Upper lobe of left lung (tissue), 6 donors: ENCODE data around the gene KCNF1. TPM values are rescaled to one million over a fixed set of nuclear protein-coding genes. Genes with fewer than 3 reads are reported as not detected.
A peak's percentile ranks its signal among the peaks of the same experiment; 100 is the strongest.

Source experiments
- ATAC-seq, 2 donors: fragments of 200-7000 bp; cut with Tn5 transposase; one replicate each; pipeline ENCODE4 v1.9.1; 2022; ENCODE audit warnings: mild to moderate bottlenecking in 2 of 2, moderate library complexity in 2 of 2; ENCODE audit not compliant: low FRiP score in 2 of 2
- DNase-seq, 2 donors: peaks; one replicate each; pipeline ENCODE4 v3.0.0-alpha.2; 2019 to 2020
- H3K27ac ChIP-seq, 4 donors: fragments of 200-600 bp; sonication (generic); one replicate each; pipeline ENCODE4 v1.5.1; 2016 to 2019
- H3K27me3 ChIP-seq, 4 donors: fragments of 200-600 bp; sonication (generic); one replicate each; pipeline ENCODE4 v1.5.1; 2017 to 2019
- H3K36me3 ChIP-seq, 4 donors: fragments of 200-600 bp; sonication (generic); one replicate each; pipeline ENCODE4 v1.5.1; 2016 to 2019
- H3K4me1 ChIP-seq, 4 donors: fragments of 200-600 bp; sonication (generic); one replicate each; pipeline ENCODE4 v1.5.1; 2018 to 2019
- H3K4me3 ChIP-seq, 4 donors: fragments of 200-600 bp; sonication (generic); one replicate each; pipeline ENCODE4 v1.5.1; 2017 to 2019; ENCODE audit warnings: mild to moderate bottlenecking in 2 of 4, moderate library complexity in 1 of 4
- H3K9me3 ChIP-seq, 4 donors: fragments of 200-600 bp; sonication (generic); one replicate each; pipeline ENCODE4 v1.5.1; 2018 to 2019
- EP300 ChIP-seq, 4 donors: sonication (generic); formaldehyde crosslinking; IDR thresholded peaks; one replicate each; pipeline ENCODE4 v1.5.1; 2017; ENCODE audit warnings: antibody characterized with exemption in 4 of 4, control low read depth in 2 of 4
- POLR2A ChIP-seq, 4 donors: fragments of 450-650 bp; IDR thresholded peaks; one replicate each; pipeline ENCODE4 v1.5.1; 2016 to 2017; ENCODE audit warnings: antibody characterized with exemption in 4 of 4, mild to moderate bottlenecking in 2 of 4
- POLR2AphosphoS5 ChIP-seq, 2 donors: sonication (generic); formaldehyde crosslinking; IDR thresholded peaks; one replicate each; pipeline ENCODE4 v1.5.1; 2017; ENCODE audit warnings: antibody characterized with exemption in 2 of 2
- WGBS, 2 donors: methylation state at CpG; one replicate each; pipeline ENCODE4 v1.1.5; 2017 to 2018; 5-methylcytosine and 5-hydroxymethylcytosine counted together
- total RNA-seq, 6 donors: library from RNA; depleted of rRNA in 4 of 6; stranded (reverse); fragments of >200 nt in 4 of 6; gene quantifications; one replicate each; pipeline versions ENCODE4 v1.1.0 to v1.2.1, GENCODE V29; 2016 to 2021
- TF ChIP-seq, protein P1 (sequence below), 6 experiments: fragments of 450-650 bp in 4 of 6; fragments of 200-600 bp in 2 of 6; sonication (generic) in 2 of 6; IDR thresholded peaks; one replicate each; pipeline ENCODE4 v1.5.1; 2016 to 2019; ENCODE audit warnings: antibody characterized with exemption in 6 of 6
- donor health status: DM: no; HTN: no; CAD: no; lungs with moderate emphysema.
- donor health status: DM: no; HTN: yes; CAD: no; lungs with severe emphysema.

The KCNF1 gene
- total RNA-seq, 6 donors from 2014 or later, result 0.15 to 1.1 TPM; not detected in 4

DNA sequence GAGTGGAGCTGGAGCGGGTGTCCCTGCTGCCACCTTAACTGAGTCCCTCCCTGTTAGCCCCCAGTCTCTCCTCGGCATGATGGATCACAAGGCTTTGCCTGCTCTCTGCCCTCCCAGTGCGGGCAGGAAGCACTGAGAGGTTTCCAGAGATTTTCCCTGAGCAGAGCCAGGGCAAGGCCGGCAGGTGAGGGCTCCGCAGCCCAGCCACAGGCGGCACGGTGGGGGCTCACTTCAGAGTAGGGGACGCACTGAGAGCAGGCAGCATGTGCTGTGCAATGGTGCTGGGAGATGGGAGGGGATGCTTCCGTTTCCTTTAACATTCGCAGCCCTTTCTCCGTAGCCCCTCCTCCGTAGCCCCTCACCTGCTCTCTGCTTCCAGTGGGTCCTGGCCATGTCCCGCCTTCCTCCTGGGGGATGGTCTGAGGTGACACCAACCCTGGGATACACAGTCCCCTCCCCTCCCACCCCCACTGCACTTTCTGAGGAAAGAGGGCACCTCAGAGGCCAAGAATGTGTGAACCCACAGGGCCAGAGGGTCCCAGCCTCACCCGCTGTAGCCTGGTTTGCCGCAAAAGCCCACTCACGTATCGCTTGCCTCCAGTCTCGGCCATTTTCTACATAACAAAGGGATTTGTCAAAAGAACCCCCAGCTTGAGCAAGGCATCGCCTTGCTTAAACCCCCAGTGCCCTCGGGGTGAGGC lies 10.7 kb downstream of the KCNF1 start:
- TF ChIP-seq, protein P1, sequence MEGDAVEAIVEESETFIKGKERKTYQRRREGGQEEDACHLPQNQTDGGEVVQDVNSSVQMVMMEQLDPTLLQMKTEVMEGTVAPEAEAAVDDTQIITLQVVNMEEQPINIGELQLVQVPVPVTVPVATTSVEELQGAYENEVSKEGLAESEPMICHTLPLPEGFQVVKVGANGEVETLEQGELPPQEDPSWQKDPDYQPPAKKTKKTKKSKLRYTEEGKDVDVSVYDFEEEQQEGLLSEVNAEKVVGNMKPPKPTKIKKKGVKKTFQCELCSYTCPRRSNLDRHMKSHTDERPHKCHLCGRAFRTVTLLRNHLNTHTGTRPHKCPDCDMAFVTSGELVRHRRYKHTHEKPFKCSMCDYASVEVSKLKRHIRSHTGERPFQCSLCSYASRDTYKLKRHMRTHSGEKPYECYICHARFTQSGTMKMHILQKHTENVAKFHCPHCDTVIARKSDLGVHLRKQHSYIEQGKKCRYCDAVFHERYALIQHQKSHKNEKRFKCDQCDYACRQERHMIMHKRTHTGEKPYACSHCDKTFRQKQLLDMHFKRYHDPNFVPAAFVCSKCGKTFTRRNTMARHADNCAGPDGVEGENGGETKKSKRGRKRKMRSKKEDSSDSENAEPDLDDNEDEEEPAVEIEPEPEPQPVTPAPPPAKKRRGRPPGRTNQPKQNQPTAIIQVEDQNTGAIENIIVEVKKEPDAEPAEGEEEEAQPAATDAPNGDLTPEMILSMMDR (IDR thresholded peaks at IDR 0.05), result no peak
- TF ChIP-seq EP300 (IDR thresholded peaks at IDR 0.05) (no peak), POLR2A (IDR thresholded peaks at IDR 0.05) (no peak), POLR2AphosphoS5 (IDR thresholded peaks at IDR 0.05) (no peak)
- DNase-seq, result peak in 1 of 2 donors; percentile 13
- H3K36me3 ChIP-seq, result no peaks in the 10 kb centered on the region
- no peak overlapping the region for H3K4me3 ChIP-seq
- 71 to 76% methylated on average over 18 to 20 of the region's 20 CpGs for WGBS, 2 donors
- H3K9me3 ChIP-seq, result no peaks in the 10 kb centered on the region
- no peaks in the 10 kb centered on the region for H3K4me1 ChIP-seq
- no peak for ATAC-seq
- no peak overlapping the region for H3K27ac ChIP-seq
- no peaks in the 10 kb centered on the region for H3K27me3 ChIP-seq

DNA sequence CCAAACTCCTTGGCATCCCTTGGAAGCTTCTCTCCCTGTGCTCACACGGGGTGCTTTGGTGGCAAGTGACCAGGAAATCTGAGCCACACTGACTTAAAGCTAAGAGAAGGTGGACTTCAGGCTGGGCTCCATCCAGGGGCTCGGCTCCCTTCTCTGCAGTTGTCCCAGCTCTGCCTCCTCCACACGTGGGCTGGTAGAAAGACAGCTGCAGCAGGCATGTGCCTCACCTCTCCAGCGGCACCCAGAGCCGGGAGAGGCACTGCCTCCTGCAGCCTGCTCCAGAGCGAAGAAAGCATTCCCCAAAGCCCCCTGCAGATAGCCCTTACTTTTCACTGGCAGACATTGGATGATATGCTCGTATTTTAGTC lies 11.3 kb downstream of the KCNF1 start:
- Histone ChIP-seq H3K36me3 (no peaks in the 10 kb centered on the region), H3K4me1 (no peaks in the 10 kb centered on the region), H3K9me3 (no peaks in the 10 kb centered on the region), H3K27me3 (no peaks in the 10 kb centered on the region), H3K4me3 (no peak overlapping the region), H3K27ac (no peak overlapping the region)
- WGBS, 2 donors, result 60 to 91% methylated on average over 1 to 7 of the region's 7 CpGs
- ATAC-seq, result no peak
- no peak for DNase-seq
- TF ChIP-seq POLR2A (IDR thresholded peaks at IDR 0.05), result no peak
- TF ChIP-seq, protein P1 (IDR thresholded peaks at IDR 0.05), result no peak
- no peak for TF ChIP-seq EP300 (IDR thresholded peaks at IDR 0.05)
- TF ChIP-seq POLR2AphosphoS5 (IDR thresholded peaks at IDR 0.05), result no peak

DNA sequence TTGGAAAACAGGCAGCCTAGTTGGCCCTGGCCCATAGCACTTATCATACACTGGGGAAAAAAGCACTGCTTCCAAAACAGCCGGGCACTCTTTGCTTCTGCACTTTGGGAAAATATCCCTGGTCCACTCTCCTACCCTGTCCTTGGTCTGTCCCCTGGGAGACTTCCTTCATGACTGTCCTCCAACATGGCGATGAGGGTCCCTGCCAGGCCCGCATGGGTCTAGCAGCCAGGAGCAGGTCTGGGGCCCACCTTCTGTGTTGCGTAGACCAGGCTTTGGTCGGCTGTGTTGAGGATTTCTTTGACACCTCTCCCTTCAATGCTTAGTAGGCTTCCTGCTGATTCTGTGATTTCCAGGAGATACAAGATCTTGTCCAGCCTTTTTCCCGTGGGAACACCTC lies 12.2 kb downstream of the KCNF1 start:
- Histone ChIP-seq H3K27ac (no peak overlapping the region), H3K36me3 (no peaks in the 10 kb centered on the region), H3K4me1 (no peaks in the 10 kb centered on the region), H3K4me3 (no peak overlapping the region), H3K27me3 (no peaks in the 10 kb centered on the region), H3K9me3 (no peaks in the 10 kb centered on the region)
- DNase-seq, result no peak
- no peak for ATAC-seq
- 88 to 92% methylated on average over 6 of the region's 6 CpGs for WGBS, 2 donors
- TF ChIP-seq POLR2A (IDR thresholded peaks at IDR 0.05) (no peak), EP300 (IDR thresholded peaks at IDR 0.05) (no peak), POLR2AphosphoS5 (IDR thresholded peaks at IDR 0.05) (no peak)
- TF ChIP-seq, protein P1 (IDR thresholded peaks at IDR 0.05), result no peak

DNA sequence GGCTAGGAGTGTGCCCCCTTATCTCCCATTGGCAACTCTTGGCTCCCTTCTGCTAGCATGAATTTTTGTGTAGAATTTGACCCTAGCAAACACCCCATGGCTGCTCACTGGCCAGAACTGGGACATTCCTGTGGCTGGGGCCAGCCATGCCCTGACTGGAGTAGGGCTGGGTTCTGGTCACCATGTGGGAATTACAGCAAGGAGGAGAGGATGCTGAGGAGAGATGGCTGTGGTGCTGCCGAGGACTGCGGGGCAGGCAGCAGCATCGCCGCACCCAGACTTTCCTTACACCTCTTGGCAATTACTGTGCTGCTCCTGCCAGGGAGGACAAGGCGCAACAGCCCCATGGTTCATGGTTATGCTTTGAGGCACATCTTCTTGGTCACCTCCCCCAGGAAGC lies 12.7 kb downstream of the KCNF1 start:
- 96 to 100% methylated on average over 3 to 5 of the region's 5 CpGs for WGBS, 2 donors
- Histone ChIP-seq H3K36me3 (no peaks in the 10 kb centered on the region), H3K4me1 (no peaks in the 10 kb centered on the region), H3K27ac (no peak overlapping the region), H3K4me3 (no peak overlapping the region), H3K9me3 (no peaks in the 10 kb centered on the region), H3K27me3 (no peaks in the 10 kb centered on the region)
- no peak for ATAC-seq
- DNase-seq, result no peak
- TF ChIP-seq, protein P1 (IDR thresholded peaks at IDR 0.05), result no peak
- TF ChIP-seq EP300 (IDR thresholded peaks at IDR 0.05), result no peak
- no peak for TF ChIP-seq POLR2AphosphoS5 (IDR thresholded peaks at IDR 0.05)
- TF ChIP-seq POLR2A (IDR thresholded peaks at IDR 0.05), result no peak

DNA sequence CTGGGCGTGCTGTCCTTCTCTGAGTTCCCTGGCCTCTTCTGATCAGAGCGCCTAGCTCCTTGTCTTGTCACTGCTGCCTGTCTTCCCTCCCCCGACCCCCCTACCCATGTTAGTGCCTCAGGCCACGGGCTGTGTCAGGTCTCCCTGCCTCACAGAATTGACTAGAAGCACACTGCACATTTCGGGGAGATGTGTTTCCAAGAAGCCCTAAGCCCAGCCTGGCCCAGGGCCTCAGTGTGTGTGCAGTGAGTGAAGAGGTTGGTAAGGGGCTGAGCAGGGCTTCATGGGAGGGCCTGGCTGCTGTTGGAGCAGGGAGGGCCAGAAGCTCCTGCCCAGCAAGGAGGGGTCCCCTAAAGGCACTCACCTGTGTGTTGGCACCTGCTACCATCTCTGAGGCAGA lies 13.1 kb downstream of the KCNF1 start:
- DNase-seq (no peak), ATAC-seq (no peak)
- no peak overlapping the region for H3K4me3 ChIP-seq
- no peak overlapping the region for H3K27ac ChIP-seq
- 80% methylated on average over 5 of the region's 5 CpGs for WGBS, 2 donors
- H3K4me1 ChIP-seq, result no peaks in the 10 kb centered on the region
- no peaks in the 10 kb centered on the region for H3K9me3 ChIP-seq
- H3K27me3 ChIP-seq, result no peaks in the 10 kb centered on the region
- H3K36me3 ChIP-seq, result no peaks in the 10 kb centered on the region
- TF ChIP-seq EP300 (IDR thresholded peaks at IDR 0.05) (no peak), POLR2A (IDR thresholded peaks at IDR 0.05) (no peak), POLR2AphosphoS5 (IDR thresholded peaks at IDR 0.05) (no peak)
- TF ChIP-seq, protein P1 (IDR thresholded peaks at IDR 0.05), result no peak
